Smooth muscle cell of the umbilical artery (primary cell): ENCODE measurements around the gene ZC3H6. TPM values are rescaled to one million over a fixed set of nuclear protein-coding genes. Genes with fewer than 3 reads are reported as not detected.

Experiments used
- total RNA-seq: library from RNA; depleted of rRNA; stranded (reverse); fragments of >200 nt; gene quantifications from 2 replicates; pipeline ENCODE4 v1.2.3, GENCODE V29; 2014

Gene ZC3H6
- 5.9 and 6.7 TPM in 2 replicates for total RNA-seq

GRCh38 chr2:112275311-112275886, at the start of gene ZC3H6:
ZC3H6 (plus strand) TSS chr2:112275597; CDS start chr2:112275995, 398 bp downstream.

GRCh38 chr2:112254466-112255240, 20.7 kb upstream of the ZC3H6 start, which contains the start of gene ZC3H8:
ZC3H8 (minus strand) TSS chr2:112255042; CDS start chr2:112254981, 61 bp downstream.

Other genes starting within 250 kb of the ZC3H6 start
- gene TMEM87B, start 220.3 kb upstream of the ZC3H6 start, total RNA-seq, result 74.7 and 115 TPM in 2 replicates
- gene FBLN7, start 137.2 kb upstream of the ZC3H6 start, total RNA-seq, result 0.18 and 0.30 TPM in 2 replicates
- gene ZC3H8, start 20.6 kb upstream of the ZC3H6 start, total RNA-seq, result 6.6 and 6.8 TPM in 2 replicates
- 18.4 and 22.1 TPM in 2 replicates for gene RGPD8, start 158.0 kb downstream of the ZC3H6 start, total RNA-seq
- gene TTL, start 206.6 kb downstream of the ZC3H6 start, total RNA-seq, result 35.3 and 82.1 TPM in 2 replicates